Parathyroid adenoma (tissue), 2 donors: ENCODE measurements around the gene VEGFA.

ENCODE experiments used
- H2AFZ ChIP-seq: fragments of 300-600 bp; sonication (generic); one replicate; pipeline ENCODE4 v1.7.0; 2017; ENCODE audit warnings: antibody characterized with exemption, mild to moderate bottlenecking
- H3K27ac ChIP-seq: fragments of 300-600 bp; sonication (generic); one replicate; pipeline ENCODE4 v1.7.0; 2017
- H3K27me3 ChIP-seq: fragments of 300-600 bp; sonication (generic); one replicate; pipeline ENCODE4 v1.7.0; 2017; ENCODE audit warnings: low read length; ENCODE audit not compliant: control insufficient read depth, insufficient read depth
- H3K36me3 ChIP-seq: fragments of 300-600 bp; sonication (generic); one replicate; pipeline ENCODE4 v1.7.0; 2017; ENCODE audit warnings: low read length; ENCODE audit not compliant: control insufficient read depth, insufficient read depth
- H3K4me1 ChIP-seq: fragments of 300-600 bp; sonication (generic); one replicate; pipeline ENCODE4 v1.7.0; 2017; ENCODE audit warnings: control low read depth
- H3K4me2 ChIP-seq: fragments of 300-600 bp; sonication (generic); one replicate; pipeline ENCODE4 v1.7.0; 2017; ENCODE audit warnings: low read length
- H3K4me3 ChIP-seq: fragments of 300-600 bp; sonication (generic); one replicate; pipeline ENCODE4 v1.7.0; 2017; ENCODE audit warnings: low read depth, low read length
- H3K79me2 ChIP-seq: fragments of 300-600 bp; sonication (generic); one replicate; pipeline ENCODE4 v1.7.0; 2017; ENCODE audit warnings: control low read depth
- H3K9ac ChIP-seq: fragments of 300-600 bp; sonication (generic); one replicate; pipeline ENCODE4 v1.7.0; 2017; ENCODE audit warnings: mild to moderate bottlenecking
- H3K9me3 ChIP-seq: fragments of 300-600 bp; sonication (generic); one replicate; pipeline ENCODE4 v1.7.0; 2017; ENCODE audit warnings: low read length; ENCODE audit not compliant: control insufficient read depth
- CTCF ChIP-seq: fragments of 300-600 bp; sonication (generic); IDR thresholded peaks from one replicate; pipeline ENCODE4 v1.7.0; 2017; ENCODE audit warnings: antibody characterized with exemption, mild to moderate bottlenecking
- donor health status: primary hyperparathyroidism.

The VEGFA gene

GRCh38 chr6:43831191-43831590 is 61.2 kb downstream of the VEGFA start:
- H3K79me2 ChIP-seq: no peaks in the 10 kb centered on the region
- H3K9me3 ChIP-seq: no peaks in the 10 kb centered on the region
- peaks cover 13% of the 10 kb centered on the region for H3K4me1 ChIP-seq
- H3K4me2 ChIP-seq: no peak overlapping the region
- H2AFZ ChIP-seq: no peak overlapping the region
- no peaks in the 10 kb centered on the region for H3K27me3 ChIP-seq
- H3K27ac ChIP-seq: no peak overlapping the region
- H3K9ac ChIP-seq: no peak overlapping the region
- no peak for TF ChIP-seq CTCF
- no peaks in the 10 kb centered on the region for H3K36me3 ChIP-seq
- no peak overlapping the region for H3K4me3 ChIP-seq

- Histone ChIP-seq H3K4me2 (peak overlapping the region; percentile 39), H3K4me3 (no peak overlapping the region), H3K79me2 (no peaks in the 10 kb centered on the region), H3K27ac (no peak overlapping the region), H3K9me3 (no peaks in the 10 kb centered on the region), H2AFZ (peak overlapping the region; percentile 76), H3K36me3 (no peaks in the 10 kb centered on the region), H3K9ac (no peak overlapping the region), H3K27me3 (no peaks in the 10 kb centered on the region), H3K4me1 (peaks cover 12% of the 10 kb centered on the region)
- no peak for TF ChIP-seq CTCF
Measured at GRCh38 chr6:43833223-43833995, 63.4 kb downstream of the VEGFA start.

- H3K9ac ChIP-seq: no peak overlapping the region
- H3K4me3 ChIP-seq: no peak overlapping the region
- H3K4me1 ChIP-seq: peaks cover 12% of the 10 kb centered on the region
- no peaks in the 10 kb centered on the region for H3K79me2 ChIP-seq
- H3K36me3 ChIP-seq: no peaks in the 10 kb centered on the region
- no peak for TF ChIP-seq CTCF
- H3K9me3 ChIP-seq: no peaks in the 10 kb centered on the region
- H3K4me2 ChIP-seq: peak overlapping the region; percentile 39
- no peak overlapping the region for H2AFZ ChIP-seq
- no peak overlapping the region for H3K27ac ChIP-seq
- H3K27me3 ChIP-seq: no peaks in the 10 kb centered on the region
Measured at GRCh38 chr6:43833996-43834390, 64.0 kb downstream of the VEGFA start.

GRCh38 chr6:43834528-43835155 is 64.6 kb downstream of the VEGFA start:
- H3K36me3 ChIP-seq: no peaks in the 10 kb centered on the region
- no peak overlapping the region for H3K4me2 ChIP-seq
- H3K4me3 ChIP-seq: no peak overlapping the region
- no peak overlapping the region for H2AFZ ChIP-seq
- no peak for TF ChIP-seq CTCF
- peaks cover 12% of the 10 kb centered on the region for H3K4me1 ChIP-seq
- no peak overlapping the region for H3K9ac ChIP-seq
- H3K27me3 ChIP-seq: no peaks in the 10 kb centered on the region
- H3K9me3 ChIP-seq: no peaks in the 10 kb centered on the region
- no peaks in the 10 kb centered on the region for H3K79me2 ChIP-seq
- H3K27ac ChIP-seq: no peak overlapping the region
